ENCODE results near the gene SPRED2.

The SPRED2 gene

GRCh38 chr2:65415091-65415490, 17.3 kb downstream of the SPRED2 start:
- DNase-seq (ENCODE audit: low read depth in 2 of 2): no peak

GRCh38 chr2:65413610-65414009, 18.8 kb downstream of the SPRED2 start:
- DNase-seq (ENCODE audit: low read depth in 2 of 2): no peak

- DNase-seq (ENCODE audit: low read depth in 2 of 2): no peak
Measured at GRCh38 chr2:65413106-65413505, 19.3 kb downstream of the SPRED2 start.

- no peak for DNase-seq (ENCODE audit: low read depth in 2 of 2)
Measured at GRCh38 chr2:65411056-65411795, 21.2 kb downstream of the SPRED2 start.

- no peak for DNase-seq (ENCODE audit: low read depth in 2 of 2)
Measured at GRCh38 chr2:65409045-65409444, 23.4 kb downstream of the SPRED2 start.

GRCh38 chr2:65407240-65407639, 25.2 kb downstream of the SPRED2 start:
- DNase-seq (ENCODE audit: low read depth in 2 of 2): no peak

- DNase-seq (ENCODE audit: low read depth in 2 of 2): no peak
Measured at GRCh38 chr2:65404988-65405697, 27.3 kb downstream of the SPRED2 start.

GRCh38 chr2:65403529-65403915, 28.9 kb downstream of the SPRED2 start:
- DNase-seq (ENCODE audit: low read depth in 2 of 2): no peak

GRCh38 chr2:65402780-65403528, 29.4 kb downstream of the SPRED2 start:
- no peak for DNase-seq (ENCODE audit: low read depth in 2 of 2)

- DNase-seq (ENCODE audit: low read depth in 2 of 2): no peak
Measured at GRCh38 chr2:65402323-65402722, 30.1 kb downstream of the SPRED2 start.

- peak in 1 of 2 donors; percentile 4 for DNase-seq (ENCODE audit: low read depth in 2 of 2)
Measured at GRCh38 chr2:65397122-65397521, 35.3 kb downstream of the SPRED2 start.

- DNase-seq (ENCODE audit: low read depth in 2 of 2): no peak
Measured at GRCh38 chr2:65396348-65397026, 35.9 kb downstream of the SPRED2 start.

- no peak for DNase-seq (ENCODE audit: low read depth in 2 of 2)
Measured at GRCh38 chr2:65395621-65396347, 36.6 kb downstream of the SPRED2 start.

GRCh38 chr2:65393743-65394422, 38.5 kb downstream of the SPRED2 start:
- DNase-seq (ENCODE audit: low read depth in 2 of 2): no peak

- no peak for DNase-seq (ENCODE audit: low read depth in 2 of 2)
Measured at GRCh38 chr2:65393046-65393445, 39.4 kb downstream of the SPRED2 start.

- no peak for DNase-seq (ENCODE audit: low read depth in 2 of 2)
Measured at GRCh38 chr2:65392609-65393008, 39.8 kb downstream of the SPRED2 start.

- no peak for DNase-seq (ENCODE audit: low read depth in 2 of 2)
Measured at GRCh38 chr2:65390134-65390533, 42.3 kb downstream of the SPRED2 start.

- DNase-seq (ENCODE audit: low read depth in 2 of 2): no peak
Measured at GRCh38 chr2:65389476-65389875, 42.9 kb downstream of the SPRED2 start.

- DNase-seq (ENCODE audit: low read depth in 2 of 2): no peak
Measured at GRCh38 chr2:65388596-65389390, 43.6 kb downstream of the SPRED2 start.

- DNase-seq (ENCODE audit: low read depth in 2 of 2): no peak
Measured at GRCh38 chr2:65388051-65388531, 44.3 kb downstream of the SPRED2 start.

Measured in stimulated activated CD8-positive, alpha-beta memory T cell treated with anti-CD3 and anti-CD28 coated beads, Interleukin-7, amount 100 ng/mL, for 4 hours (primary cell).